Prostate gland (tissue), 2 donors: Measurements from ENCODE around the gene TRIM14. TPM values are rescaled to one million over a fixed set of nuclear protein-coding genes. Genes with fewer than 3 reads are reported as not detected.
"Not testable (repeated sequence)": the region's sequence is repeated elsewhere in the genome, so short reads cannot be mapped to it uniquely, and the experiment has no call there.

Experiments
- DNase-seq: peaks from one replicate; pipeline ENCODE4 v3.0.0-alpha.2; 2019; ENCODE audit warnings: low spot score
- H3K27ac ChIP-seq, 2 donors: fragments of 200-600 bp; sonication (generic); 2 replicates each; pipeline ENCODE4 v1.5.1; 2017 to 2019
- H3K27me3 ChIP-seq: fragments of 200-600 bp; sonication (generic); replicated peaks from 2 replicates; pipeline ENCODE4 v1.5.1; 2019; ENCODE audit not compliant: insufficient read depth
- H3K36me3 ChIP-seq, 2 donors: fragments of 200-600 bp; sonication (generic); 1 replicate in 1 of 2; 2 replicates in 1 of 2; pipeline versions ENCODE4 v1.5.1 to v1.8.1; 2017 to 2019
- H3K4me1 ChIP-seq: fragments of 200-600 bp; sonication (generic); replicated peaks from 2 replicates; pipeline ENCODE4 v1.5.1; 2019
- H3K4me3 ChIP-seq, 2 donors: fragments of 200-600 bp; sonication (generic); 2 replicates each; pipeline ENCODE4 v1.5.1; 2017 to 2019
- H3K9me3 ChIP-seq: fragments of 200-600 bp; sonication (generic); 2 replicates; pipeline ENCODE4 v1.5.1; 2017
- POLR2A ChIP-seq: fragments of 450-650 bp; IDR thresholded peaks from one replicate; pipeline ENCODE4 v1.6.1; 2016; ENCODE audit warnings: antibody characterized with exemption, mild to moderate bottlenecking
- POLR2AphosphoS5 ChIP-seq: sonication (generic); formaldehyde crosslinking; IDR thresholded peaks from one replicate; pipeline ENCODE4 v1.6.1; 2017; ENCODE audit warnings: antibody characterized with exemption
- WGBS: methylation state at CpG from one replicate; pipeline ENCODE4 v1.1.5; 2018; 5-methylcytosine and 5-hydroxymethylcytosine counted together
- intact Hi-C: fragments of 100-400 bp; cut with DNase I; formaldehyde crosslinking; loops from one replicate; pipeline ENCODE4 v1.14.2; 2022
- total RNA-seq, 2 donors: library from RNA; depleted of rRNA; stranded (reverse); fragments of >200 nt; gene quantifications; one replicate each; pipeline ENCODE4 v1.1.0, GENCODE V29; 2016
- TF ChIP-seq, protein P1 (sequence below), 4 experiments: fragments of 200-600 bp in 2 of 4; fragments of 450-650 bp in 2 of 4; sonication (generic) in 2 of 4; IDR thresholded peaks; 1 replicate in 3 of 4; 2 replicates in 1 of 4; pipeline ENCODE4 v1.5.1; 2016 to 2019; ENCODE audit warnings: antibody characterized with exemption in 4 of 4, mild to moderate bottlenecking in 2 of 4, moderate library complexity in 2 of 4

TRIM14 gene
- total RNA-seq, 2 donors from 2014 or later, result 23.4 to 24.3 TPM

DNA sequence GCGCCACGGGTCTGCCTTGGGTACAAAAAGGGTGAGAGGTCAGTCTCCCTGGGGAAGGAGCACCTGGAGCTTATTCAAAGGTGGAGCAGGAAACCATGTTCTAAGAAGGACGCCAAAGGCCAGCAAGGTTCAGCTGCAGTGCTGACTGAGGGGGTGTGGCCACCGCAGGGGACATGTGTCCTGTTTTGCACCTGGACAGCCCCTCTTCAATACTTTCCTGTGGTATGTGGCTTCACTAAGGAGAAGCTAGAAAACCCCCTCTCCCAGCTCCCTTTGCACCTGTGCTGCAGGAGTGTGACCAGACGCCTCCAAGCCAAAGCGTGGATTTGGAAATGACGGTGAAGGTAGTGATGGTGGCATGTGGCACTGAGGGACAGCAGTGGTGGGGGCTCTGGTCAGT, 23.6 kb downstream of the TRIM14 start:
- WGBS, result 93% methylated on average over 7 of the region's 7 CpGs
- no peak for DNase-seq
- Histone ChIP-seq H3K27me3 (no peaks in the 10 kb centered on the region), H3K9me3 (no peaks in the 10 kb centered on the region), H3K4me1 (peaks cover 24% of the 10 kb centered on the region), H3K27ac (no peak overlapping the region), H3K4me3 (no peak overlapping the region), H3K36me3 (no peaks in the 10 kb centered on the region)
- TF ChIP-seq POLR2A (no peak), POLR2AphosphoS5 (no peak)
- TF ChIP-seq, protein P1, sequence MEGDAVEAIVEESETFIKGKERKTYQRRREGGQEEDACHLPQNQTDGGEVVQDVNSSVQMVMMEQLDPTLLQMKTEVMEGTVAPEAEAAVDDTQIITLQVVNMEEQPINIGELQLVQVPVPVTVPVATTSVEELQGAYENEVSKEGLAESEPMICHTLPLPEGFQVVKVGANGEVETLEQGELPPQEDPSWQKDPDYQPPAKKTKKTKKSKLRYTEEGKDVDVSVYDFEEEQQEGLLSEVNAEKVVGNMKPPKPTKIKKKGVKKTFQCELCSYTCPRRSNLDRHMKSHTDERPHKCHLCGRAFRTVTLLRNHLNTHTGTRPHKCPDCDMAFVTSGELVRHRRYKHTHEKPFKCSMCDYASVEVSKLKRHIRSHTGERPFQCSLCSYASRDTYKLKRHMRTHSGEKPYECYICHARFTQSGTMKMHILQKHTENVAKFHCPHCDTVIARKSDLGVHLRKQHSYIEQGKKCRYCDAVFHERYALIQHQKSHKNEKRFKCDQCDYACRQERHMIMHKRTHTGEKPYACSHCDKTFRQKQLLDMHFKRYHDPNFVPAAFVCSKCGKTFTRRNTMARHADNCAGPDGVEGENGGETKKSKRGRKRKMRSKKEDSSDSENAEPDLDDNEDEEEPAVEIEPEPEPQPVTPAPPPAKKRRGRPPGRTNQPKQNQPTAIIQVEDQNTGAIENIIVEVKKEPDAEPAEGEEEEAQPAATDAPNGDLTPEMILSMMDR (IDR thresholded peaks at IDR 0.05), result no peak
- intact Hi-C loops, result no loop called here

DNA sequence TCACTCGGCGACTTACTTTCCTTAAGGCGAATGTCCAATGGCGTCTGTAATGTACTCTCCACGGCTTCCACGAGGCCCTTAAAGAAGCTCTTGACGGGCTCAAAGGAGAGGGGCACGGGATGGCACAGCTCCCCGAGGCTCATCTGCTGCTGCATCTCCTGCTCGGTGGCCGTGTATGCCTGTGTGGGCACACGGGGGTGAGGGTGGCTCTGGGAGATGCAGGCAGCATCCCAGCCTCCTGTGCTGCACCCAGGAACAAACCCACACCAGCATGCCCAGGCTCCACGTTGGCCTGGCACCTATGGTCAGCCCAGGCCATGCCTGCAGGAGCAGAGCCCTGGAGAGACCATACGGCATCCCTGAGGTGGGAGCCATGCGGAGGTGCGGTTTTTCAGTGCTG, 24.2 kb downstream of the TRIM14 start:
- Histone ChIP-seq H3K4me1 (peaks cover 24% of the 10 kb centered on the region), H3K27ac (no peak overlapping the region), H3K36me3 (no peaks in the 10 kb centered on the region), H3K9me3 (no peaks in the 10 kb centered on the region), H3K4me3 (no peak overlapping the region), H3K27me3 (no peaks in the 10 kb centered on the region)
- intact Hi-C loops, result no loop called here
- 94% methylated on average over 16 of the region's 16 CpGs for WGBS
- DNase-seq, result no peak
- no peak for TF ChIP-seq POLR2A
- TF ChIP-seq, protein P1 (IDR thresholded peaks at IDR 0.05), result no peak
- no peak for TF ChIP-seq POLR2AphosphoS5

DNA sequence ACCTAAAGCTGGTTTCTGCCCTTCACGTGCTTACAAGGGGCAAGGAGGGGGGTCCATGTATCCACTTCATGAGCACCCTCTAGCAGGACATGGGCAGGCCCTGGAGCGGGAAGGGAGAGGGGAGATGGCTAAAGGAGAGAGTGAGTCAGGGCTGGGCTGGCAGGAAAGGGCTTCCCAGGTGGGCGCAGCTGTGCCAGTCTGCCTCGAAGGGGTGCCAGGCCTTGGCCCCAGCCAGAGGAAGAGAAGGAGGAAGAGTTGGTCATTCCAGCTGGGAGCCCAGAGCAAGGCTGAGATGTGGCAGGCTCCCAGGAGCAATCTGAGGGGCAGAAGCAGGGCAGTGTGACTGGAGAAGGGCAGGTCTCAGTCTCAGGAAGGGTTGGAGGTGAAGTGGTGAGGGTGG, 24.7 kb downstream of the TRIM14 start:
- TF ChIP-seq, protein P1 (IDR thresholded peaks at IDR 0.05), result no peak
- TF ChIP-seq POLR2A, result no peak
- TF ChIP-seq POLR2AphosphoS5, result no peak
- peaks cover 20% of the 10 kb centered on the region for H3K4me1 ChIP-seq
- no peak for DNase-seq
- H3K27me3 ChIP-seq, result no peaks in the 10 kb centered on the region
- no peak overlapping the region for H3K4me3 ChIP-seq
- H3K27ac ChIP-seq, result no peak overlapping the region
- 84% methylated on average over 4 of the region's 4 CpGs for WGBS
- no peaks in the 10 kb centered on the region for H3K9me3 ChIP-seq
- H3K36me3 ChIP-seq, result no peaks in the 10 kb centered on the region
- intact Hi-C loops, result no loop called here

DNA sequence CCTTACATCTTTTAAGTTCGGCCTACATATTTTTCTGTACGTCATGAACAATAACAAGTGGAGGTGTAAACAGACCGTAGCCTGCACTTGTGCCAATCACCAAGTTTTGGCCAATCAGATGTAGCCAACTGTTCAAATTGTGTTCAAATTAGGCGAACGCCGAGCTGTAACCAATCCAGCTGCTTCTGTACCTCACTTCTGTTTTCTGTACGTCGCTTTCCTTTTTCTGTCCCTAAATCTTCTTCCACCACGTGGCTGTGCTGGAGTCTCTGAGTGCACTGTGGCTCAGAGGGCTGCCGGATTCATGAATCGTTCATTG, 26.4 kb downstream of the TRIM14 start:
- TF ChIP-seq POLR2AphosphoS5, result no peak
- TF ChIP-seq, protein P1 (IDR thresholded peaks at IDR 0.05), result no peak
- no peak for TF ChIP-seq POLR2A
- peaks cover 9% of the 10 kb centered on the region for H3K4me1 ChIP-seq
- no peak overlapping the region for H3K4me3 ChIP-seq
- no peak overlapping the region for H3K27ac ChIP-seq
- H3K9me3 ChIP-seq, result no peaks in the 10 kb centered on the region
- intact Hi-C loops, result no loop called here
- WGBS, result 84% methylated on average over 11 of the region's 11 CpGs
- H3K27me3 ChIP-seq, result no peaks in the 10 kb centered on the region
- no peaks in the 10 kb centered on the region for H3K36me3 ChIP-seq
- DNase-seq, result no peak

DNA sequence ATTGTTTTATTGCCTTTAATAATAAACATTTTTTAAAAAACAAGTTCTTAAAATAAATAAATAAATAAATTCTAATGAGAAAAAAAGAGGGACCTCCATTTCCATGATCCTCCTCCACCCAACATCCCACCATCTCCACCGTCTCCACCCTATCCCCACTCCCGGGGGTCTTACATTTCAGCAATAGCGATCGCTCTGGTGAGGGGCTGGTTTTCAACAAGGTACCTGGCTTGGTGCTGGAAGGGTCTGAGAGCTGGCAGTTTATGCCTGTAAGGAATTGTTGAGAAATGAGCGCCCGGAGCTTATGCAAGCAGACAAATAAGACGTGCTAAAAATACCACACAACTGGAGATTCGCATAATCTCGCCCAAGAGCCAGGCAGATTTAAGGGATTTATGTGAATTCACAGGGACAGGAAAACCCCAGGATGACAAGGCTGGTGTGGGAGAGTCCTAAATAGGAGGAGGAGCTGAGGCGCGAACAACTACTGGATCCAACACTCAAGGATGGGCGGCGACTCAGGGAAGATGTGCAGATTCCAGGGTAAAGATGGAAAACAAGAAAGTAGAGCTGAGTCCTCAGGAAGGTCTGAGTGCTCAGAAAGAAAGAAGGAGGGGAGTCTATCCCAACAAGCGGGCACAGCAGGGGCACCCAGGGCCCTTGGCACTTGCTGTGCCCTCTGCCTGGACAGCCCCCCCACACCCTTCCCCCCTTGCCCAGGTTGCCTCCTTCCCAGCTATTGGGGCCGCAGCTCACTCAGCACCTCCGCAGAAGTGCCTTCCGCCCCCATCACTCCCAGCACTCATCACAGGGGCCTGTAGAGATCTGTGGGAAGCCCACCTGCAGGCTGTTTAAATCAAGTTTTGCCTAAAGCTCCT, 27.0 kb downstream of the TRIM14 start:
- no peaks in the 10 kb centered on the region for H3K27me3 ChIP-seq
- no peaks in the 10 kb centered on the region for H3K36me3 ChIP-seq
- H3K9me3 ChIP-seq, result no peaks in the 10 kb centered on the region
- DNase-seq, result no peak
- peaks cover 8% of the 10 kb centered on the region for H3K4me1 ChIP-seq
- intact Hi-C loops, result no loop called here
- 80% methylated on average over 17 of the region's 17 CpGs for WGBS
- TF ChIP-seq POLR2A, result no peak
- TF ChIP-seq, protein P1 (IDR thresholded peaks at IDR 0.05), result no peak
- no peak for TF ChIP-seq POLR2AphosphoS5
- H3K4me3 ChIP-seq, result no peak overlapping the region
- H3K27ac ChIP-seq, result no peak overlapping the region

DNA sequence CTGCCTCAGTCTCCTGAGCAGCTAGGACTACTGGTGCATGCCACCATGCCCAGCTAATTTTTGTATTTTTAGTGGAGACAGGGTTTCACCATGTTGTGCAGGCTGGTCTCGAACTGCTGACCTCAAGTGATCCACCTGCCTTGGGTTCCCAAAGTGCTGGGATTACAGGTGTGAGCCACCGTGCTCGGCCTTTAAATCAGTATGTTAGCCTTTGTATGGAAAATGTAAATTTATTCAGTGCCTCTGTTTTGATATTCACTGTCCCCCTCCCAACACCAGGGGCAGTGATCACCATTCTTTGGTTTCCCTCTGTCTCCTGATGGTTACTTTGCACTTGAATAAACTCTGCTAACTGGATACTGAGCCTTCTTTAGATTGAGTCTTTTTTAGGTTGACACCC, 28.3 kb downstream of the TRIM14 start:
- not testable (repeated sequence) for DNase-seq, H3K27ac ChIP-seq
- 83% methylated on average over 3 of the region's 3 CpGs for WGBS

More for the DNA sequence above, 28.3 kb downstream of the TRIM14 start:
- H3K4me3 ChIP-seq, H3K9me3 ChIP-seq, intact Hi-C loops, H3K36me3 ChIP-seq, H3K4me1 ChIP-seq, H3K27me3 ChIP-seq: not testable (repeated sequence)
